Kidney (tissue), 14 donors: ENCODE measurements around the gene NCOA3. TPM values are rescaled to one million over a fixed set of nuclear protein-coding genes. Genes with fewer than 3 reads are reported as not detected.

ENCODE experiments used
- DNase-seq, 5 donors: peaks; one replicate each; pipeline ENCODE4 v3.0.0-alpha.2; 2013 to 2020
- FAIRE-seq: peaks from 2 replicates; lab custom pipeline; 2012; peaks lifted over from hg19 to GRCh38; lab: Jason Lieb, UNC
- H3K27ac ChIP-seq, 2 donors: one replicate each; pipeline ENCODE4 v1.7.0; 2013; ENCODE audit warnings: low read depth in 2 of 2, low read length in 2 of 2, inconsistent platforms in 1 of 2
- H3K27me3 ChIP-seq: one replicate; pipeline ENCODE4 v1.7.1; 2013; ENCODE audit warnings: low read length, inconsistent platforms; ENCODE audit not compliant: control insufficient read depth, insufficient read depth
- H3K36me3 ChIP-seq, 3 donors: one replicate each; pipeline versions ENCODE4 v1.7.0 to v1.7.1; 2013; ENCODE audit warnings: low read length in 3 of 3, control low read depth in 1 of 3, inconsistent platforms in 1 of 3; ENCODE audit not compliant: insufficient read depth in 3 of 3, control insufficient read depth in 2 of 3
- H3K4me1 ChIP-seq, 3 donors: one replicate each; pipeline versions ENCODE4 v1.7.0 to v1.7.1; 2013; ENCODE audit warnings: low read length in 3 of 3, inconsistent platforms in 1 of 3, low read depth in 1 of 3; ENCODE audit not compliant: control insufficient read depth in 2 of 3, insufficient read depth in 2 of 3
- H3K4me3 ChIP-seq, 3 donors: one replicate each; pipeline versions ENCODE4 v1.7.0 to v1.8.1; 2013; ENCODE audit warnings: low read length in 3 of 3, control low read depth in 1 of 3, inconsistent platforms in 1 of 3
- H3K9ac ChIP-seq, 3 donors: one replicate each; pipeline versions ENCODE4 v1.7.0 to v1.7.1; 2013; ENCODE audit warnings: low read length in 3 of 3, control low read depth in 1 of 3, inconsistent platforms in 1 of 3
- H3K9me3 ChIP-seq, 3 donors: one replicate each; pipeline versions ENCODE4 v1.7.0 to v1.7.1; 2013; ENCODE audit warnings: low read length in 3 of 3, control low read depth in 1 of 3, inconsistent platforms in 1 of 3; ENCODE audit not compliant: control insufficient read depth in 2 of 3, insufficient read depth in 1 of 3
- intact Hi-C: fragments of 100-400 bp; cut with DNase I; formaldehyde crosslinking; loops from one replicate; pipeline ENCODE4 v1.11.1; 2022
- polyA plus RNA-seq: library from polyadenylated mRNA; stranded (reverse); fragments of 350-450 nt; fragmentation: Illumina TruSeq; extraction: RNeasy Lipid Tissue Mini Kit (QIAGEN cat#74804); gene quantifications from one replicate; pipeline ENCODE4 v1.2.3, GENCODE V29; 2014; ENCODE audit warnings: low read depth, low replicate concordance; ENCODE audit not compliant: insufficient read depth
- total RNA-seq: library from RNA; stranded (reverse); fragmentation: NEBNext Ultra II Directional; extraction: Animal tissue kit (Norgen Biotek cat#: 25700); gene quantifications from one replicate; pipeline ENCODE4 v1.2.1, GENCODE V29; 2021
- TF ChIP-seq, protein P1 (sequence below): IDR thresholded peaks from 3 replicates; pipeline ENCODE4 v1.5.1; 2012; ENCODE audit warnings: mild to moderate bottlenecking, moderate library complexity, borderline replicate concordance; ENCODE audit not compliant: insufficient read depth; ENCODE audit errors: extremely low read depth
- donor health status: control.
- donor health status: control.
- donor health status: control.
- donor health status: control.
- donor health status: control.
- donor health status: DM: yes; HTN: yes; CAD: no.
- donor health status: Normal renal cell carcinoma (clear cell type).

Gene NCOA3
- total and polyA plus RNA-seq, 2 donors from 2014 or later = 4.9 to 38.8 TPM

DNA sequence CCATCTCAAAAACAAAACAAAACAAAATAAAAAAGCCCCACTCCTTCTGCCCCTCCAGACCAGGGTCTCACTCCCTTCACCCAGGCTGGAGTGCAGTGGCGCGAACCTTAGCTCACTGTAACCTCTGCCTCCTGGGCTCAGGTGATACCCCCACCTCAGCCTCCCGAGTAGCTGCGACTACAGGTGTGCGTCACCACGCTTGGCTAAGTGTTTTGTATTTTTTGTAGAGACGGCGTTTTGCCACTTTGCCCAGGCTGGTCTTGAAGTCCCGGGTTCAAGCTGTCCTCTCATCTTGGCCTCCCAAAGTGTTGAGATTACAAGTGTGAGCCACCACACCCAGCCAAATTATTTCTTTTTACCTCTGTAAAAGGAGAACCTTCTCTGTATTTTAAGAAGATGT, 110.1 kb downstream of the NCOA3 start:
- Histone ChIP-seq H3K27me3 (no peaks in the 10 kb centered on the region), H3K4me1 (no peaks in the 10 kb centered on the region), H3K36me3 (no peaks in the 10 kb centered on the region), H3K27ac (no peak overlapping the region), H3K9me3 (no peaks in the 10 kb centered on the region), H3K4me3 (no peak overlapping the region), H3K9ac (no peak overlapping the region)
- FAIRE-seq (no peak), DNase-seq (no peak)
- intact Hi-C loops = no loop called here
- TF ChIP-seq, protein P1, sequence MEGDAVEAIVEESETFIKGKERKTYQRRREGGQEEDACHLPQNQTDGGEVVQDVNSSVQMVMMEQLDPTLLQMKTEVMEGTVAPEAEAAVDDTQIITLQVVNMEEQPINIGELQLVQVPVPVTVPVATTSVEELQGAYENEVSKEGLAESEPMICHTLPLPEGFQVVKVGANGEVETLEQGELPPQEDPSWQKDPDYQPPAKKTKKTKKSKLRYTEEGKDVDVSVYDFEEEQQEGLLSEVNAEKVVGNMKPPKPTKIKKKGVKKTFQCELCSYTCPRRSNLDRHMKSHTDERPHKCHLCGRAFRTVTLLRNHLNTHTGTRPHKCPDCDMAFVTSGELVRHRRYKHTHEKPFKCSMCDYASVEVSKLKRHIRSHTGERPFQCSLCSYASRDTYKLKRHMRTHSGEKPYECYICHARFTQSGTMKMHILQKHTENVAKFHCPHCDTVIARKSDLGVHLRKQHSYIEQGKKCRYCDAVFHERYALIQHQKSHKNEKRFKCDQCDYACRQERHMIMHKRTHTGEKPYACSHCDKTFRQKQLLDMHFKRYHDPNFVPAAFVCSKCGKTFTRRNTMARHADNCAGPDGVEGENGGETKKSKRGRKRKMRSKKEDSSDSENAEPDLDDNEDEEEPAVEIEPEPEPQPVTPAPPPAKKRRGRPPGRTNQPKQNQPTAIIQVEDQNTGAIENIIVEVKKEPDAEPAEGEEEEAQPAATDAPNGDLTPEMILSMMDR = no peak

DNA sequence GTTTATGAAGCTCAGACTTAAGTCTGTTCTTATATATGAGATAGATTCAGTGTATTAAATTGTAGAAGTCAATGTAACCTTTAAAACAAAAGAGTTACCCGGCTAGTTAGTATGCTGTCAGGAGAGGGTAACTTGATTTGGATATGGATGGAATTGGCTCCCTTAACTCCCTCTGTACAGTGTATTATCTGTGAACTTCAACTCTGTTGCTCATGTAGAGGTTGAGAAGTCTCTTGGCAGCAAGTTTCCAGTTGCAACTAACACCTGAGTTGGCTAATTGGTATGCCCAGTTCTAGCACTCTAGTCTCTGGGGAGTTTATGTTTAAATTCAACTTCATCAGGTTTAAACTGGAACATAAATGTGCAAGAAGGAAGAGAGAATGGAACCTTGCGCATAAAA, 111.0 kb downstream of the NCOA3 start:
- DNase-seq = no peak
- H3K27ac ChIP-seq = no peak overlapping the region
- H3K9me3 ChIP-seq = no peaks in the 10 kb centered on the region
- FAIRE-seq = no peak
- TF ChIP-seq, protein P1 = no peak
- H3K36me3 ChIP-seq = no peaks in the 10 kb centered on the region
- no peaks in the 10 kb centered on the region for H3K4me1 ChIP-seq
- no peaks in the 10 kb centered on the region for H3K27me3 ChIP-seq
- intact Hi-C loops = no loop called here
- no peak overlapping the region for H3K9ac ChIP-seq
- H3K4me3 ChIP-seq = no peak overlapping the region

DNA sequence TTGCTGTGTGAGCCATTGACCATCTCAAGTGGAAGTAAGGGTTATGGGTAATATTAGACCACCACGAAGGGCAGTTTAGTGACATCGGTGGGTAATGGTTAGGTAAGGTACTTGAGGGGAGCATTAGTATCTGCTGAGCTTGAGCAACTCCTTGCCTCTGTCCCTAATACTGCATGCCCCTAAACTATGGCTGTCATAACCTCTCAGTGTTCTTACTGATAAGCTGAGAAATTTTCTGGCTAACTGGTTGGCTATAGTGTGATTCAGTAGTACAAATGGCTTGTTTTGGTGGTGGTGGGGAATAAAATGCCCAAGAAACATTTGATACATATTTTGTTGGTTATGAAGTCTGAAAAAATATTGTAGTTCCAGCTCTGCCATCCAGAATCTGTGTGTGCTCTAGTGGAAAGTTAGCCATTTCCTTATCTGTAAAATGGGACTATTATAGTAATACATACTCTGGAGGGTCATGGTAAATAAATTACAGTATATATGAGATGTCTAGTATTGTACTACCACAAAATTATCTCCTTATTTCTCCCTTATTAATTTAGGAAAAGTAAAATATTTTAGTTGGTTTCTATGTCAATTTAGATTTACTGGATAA, 113.1 kb downstream of the NCOA3 start:
- Histone ChIP-seq H3K9ac (no peak overlapping the region), H3K27me3 (no peaks in the 10 kb centered on the region), H3K4me3 (no peak overlapping the region), H3K4me1 (no peaks in the 10 kb centered on the region), H3K9me3 (no peaks in the 10 kb centered on the region), H3K27ac (no peak overlapping the region), H3K36me3 (no peaks in the 10 kb centered on the region)
- DNase-seq (no peak), FAIRE-seq (no peak)
- TF ChIP-seq, protein P1 = no peak
- intact Hi-C loops = no loop called here

DNA sequence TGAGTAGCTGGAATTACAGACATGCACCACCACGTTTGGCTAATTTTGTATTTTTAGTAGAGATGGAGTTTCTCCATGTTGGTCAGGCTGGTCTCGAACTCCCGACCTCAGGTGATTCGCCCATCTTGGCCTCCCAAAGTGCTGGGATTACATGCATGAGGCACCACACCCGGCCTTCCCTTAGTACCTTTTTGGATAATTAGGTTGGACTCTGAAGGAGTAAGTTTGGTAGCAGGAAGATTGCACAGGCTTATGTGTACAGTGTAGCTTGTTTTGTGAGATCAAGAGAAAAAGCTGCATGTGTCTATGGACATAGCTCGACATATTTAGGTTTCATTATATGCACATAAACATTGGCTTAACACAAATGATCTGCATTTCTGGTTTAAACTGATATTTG, 116.8 kb downstream of the NCOA3 start:
- Histone ChIP-seq H3K9ac (no peak overlapping the region), H3K9me3 (no peaks in the 10 kb centered on the region), H3K36me3 (no peaks in the 10 kb centered on the region), H3K27me3 (no peaks in the 10 kb centered on the region), H3K4me1 (no peaks in the 10 kb centered on the region), H3K27ac (no peak overlapping the region), H3K4me3 (no peak overlapping the region)
- FAIRE-seq = no peak
- TF ChIP-seq, protein P1 = no peak
- intact Hi-C loops = no loop called here
- DNase-seq = no peak
